ENCODE measurements around the gene SLCO2B1.

The SLCO2B1 gene

GRCh38 chr11:75249704-75250103, 98.8 kb downstream of the SLCO2B1 start:
- H3K36me3 ChIP-seq (replicated peaks) = no peaks in the 10 kb centered on the region
- H3K4me3 ChIP-seq (ENCODE audit: low read depth, low read length) = no peak overlapping the region
- no peak for DNase-seq
- H3K27me3 ChIP-seq (replicated peaks) = no peaks in the 10 kb centered on the region
- in situ Hi-C loops (cut with HindIII; ENCODE audit: low pct_ligation_motif_present, low sequenced_read_pairs) = no loop called here
- no peak overlapping the region for H3K27ac ChIP-seq
- no peak for TF ChIP-seq CTCF (IDR thresholded peaks at IDR 0.05; ENCODE audit: low read depth, low read length, missing control alignments)

- no peak for DNase-seq
- Histone ChIP-seq H3K4me3 (ENCODE audit: low read depth, low read length) (no peak overlapping the region), H3K27me3 (replicated peaks) (peaks cover 5% of the 10 kb centered on the region), H3K27ac (no peak overlapping the region), H3K36me3 (replicated peaks) (no peaks in the 10 kb centered on the region)
- in situ Hi-C loops (cut with HindIII; ENCODE audit: low pct_ligation_motif_present, low sequenced_read_pairs) = no loop called here
- no peak for TF ChIP-seq CTCF (IDR thresholded peaks at IDR 0.05; ENCODE audit: low read depth, low read length, missing control alignments)
These were observed 103.4 kb downstream of the SLCO2B1 start for GRCh38 chr11:75254326-75254725.

Measured in brain microvascular endothelial cell (primary cell).